ENCODE data around the gene CUX1.
"Not testable (repeated sequence)": the region's sequence is repeated elsewhere in the genome, so short reads cannot be mapped to it uniquely, and the experiment has no call there.

- TF ChIP-seq ZNF514, ZNF398, CTCF, ZNF792, ZNF785 (tag by site-specific recombination; IDR thresholded peaks at IDR 0.05): not testable (repeated sequence)
- TF ChIP-seq, protein P1, sequence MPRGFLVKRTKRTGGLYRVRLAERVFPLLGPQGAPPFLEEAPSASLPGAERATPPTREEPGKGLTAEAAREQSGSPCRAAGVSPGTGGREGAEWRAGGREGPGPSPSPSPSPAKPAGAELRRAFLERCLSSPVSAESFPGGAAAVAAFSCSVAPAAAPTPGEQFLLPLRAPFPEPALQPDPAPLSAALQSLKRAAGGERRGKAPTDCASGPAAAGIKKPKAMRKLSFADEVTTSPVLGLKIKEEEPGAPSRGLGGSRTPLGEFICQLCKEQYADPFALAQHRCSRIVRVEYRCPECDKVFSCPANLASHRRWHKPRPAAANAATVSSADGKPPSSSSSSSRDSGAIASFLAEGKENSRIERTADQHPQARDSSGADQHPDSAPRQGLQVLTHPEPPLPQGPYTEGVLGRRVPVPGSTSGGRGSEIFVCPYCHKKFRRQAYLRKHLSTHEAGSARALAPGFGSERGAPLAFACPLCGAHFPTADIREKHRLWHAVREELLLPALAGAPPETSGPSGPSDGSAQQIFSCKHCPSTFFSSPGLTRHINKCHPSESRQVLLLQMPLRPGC (tag by site-specific recombination; IDR thresholded peaks at IDR 0.05), result not testable (repeated sequence)
Measured at GRCh38 chr7:102230162-102230561, 412.7 kb downstream of the CUX1 start.
